Activated CD4-positive, alpha-beta T cell treated with anti-CD3 and anti-CD28 coated beads, Interleukin-2, amount 10 ng/mL, durations not matched to agents 24 days and 14 days (primary cell): Measurements from ENCODE around the gene OSBPL8. TPM values are rescaled to one million over a fixed set of nuclear protein-coding genes. Genes with fewer than 3 reads are reported as not detected.
"Not testable (repeated sequence)": the region's sequence is repeated elsewhere in the genome, so short reads cannot be mapped to it uniquely, and the experiment has no call there.

ENCODE experiments used
- DNase-seq: peaks from one replicate; pipeline ENCODE4 v3.0.0; 2022
- H3K27ac Mint-ChIP-seq: one replicate; pipeline ENCODE4 v1.8.0; 2022; ENCODE audit warnings: mild to moderate bottlenecking, mixed read lengths
- H3K27me3 Mint-ChIP-seq: one replicate; pipeline ENCODE4 v1.8.0; 2022; ENCODE audit warnings: mixed read lengths
- H3K36me3 Mint-ChIP-seq: one replicate; pipeline ENCODE4 v1.8.0; 2022; ENCODE audit warnings: low read depth, mild to moderate bottlenecking, mixed read lengths
- H3K4me1 Mint-ChIP-seq: one replicate; pipeline ENCODE4 v1.8.0; 2021; ENCODE audit warnings: mixed read lengths
- H3K4me3 Mint-ChIP-seq: one replicate; pipeline ENCODE4 v1.8.0; 2022; ENCODE audit warnings: mild to moderate bottlenecking, moderate library complexity, mixed read lengths
- H3K9me3 Mint-ChIP-seq: one replicate; pipeline ENCODE4 v1.8.0; 2021; ENCODE audit warnings: mixed read lengths
- intact Hi-C: fragments of 100-400 bp; cut with micrococcal nuclease; formaldehyde crosslinking; loops from one replicate; pipeline ENCODE4 v1.15.1; 2023
- total RNA-seq: library from RNA; stranded (reverse); gene quantifications from 2 replicates; pipeline ENCODE4 v1.2.3, GENCODE V29; 2022

OSBPL8 gene
- total RNA-seq, 1 donor from 2014 or later, result 92.0 TPM

GRCh38 chr12:76532520-76532919 lies 27.1 kb downstream of the OSBPL8 start:
- peaks cover 19% of the 10 kb centered on the region for H3K4me1 Mint-ChIP-seq
- no peaks in the 10 kb centered on the region for H3K27me3 Mint-ChIP-seq
- intact Hi-C loops, result no loop called here
- peaks cover 37% of the 10 kb centered on the region for H3K36me3 Mint-ChIP-seq
- peaks cover 3% of the 10 kb centered on the region for H3K9me3 Mint-ChIP-seq
- DNase-seq, result no peak
- H3K4me3 Mint-ChIP-seq, result no peak overlapping the region
- H3K27ac Mint-ChIP-seq, result no peak overlapping the region

- Mint-ChIP-seq H3K36me3 (peaks cover 30% of the 10 kb centered on the region), H3K4me3 (no peak overlapping the region), H3K27me3 (no peaks in the 10 kb centered on the region), H3K27ac (no peak overlapping the region), H3K9me3 (no peaks in the 10 kb centered on the region), H3K4me1 (peaks cover 14% of the 10 kb centered on the region)
- intact Hi-C loops, result no loop called here
- no peak for DNase-seq
Observed at GRCh38 chr12:76531056-76531455, 28.5 kb downstream of the OSBPL8 start.

- Mint-ChIP-seq H3K36me3 (peaks cover 28% of the 10 kb centered on the region), H3K27ac (no peak overlapping the region), H3K4me1 (peaks cover 12% of the 10 kb centered on the region), H3K9me3 (no peaks in the 10 kb centered on the region), H3K4me3 (no peak overlapping the region), H3K27me3 (no peaks in the 10 kb centered on the region)
- no peak for DNase-seq
- intact Hi-C loops, result no loop called here
Observed at GRCh38 chr12:76530516-76530915, 29.1 kb downstream of the OSBPL8 start.

GRCh38 chr12:76529226-76529918 lies 30.2 kb downstream of the OSBPL8 start:
- no peaks in the 10 kb centered on the region for H3K9me3 Mint-ChIP-seq
- intact Hi-C loops, result no loop called here
- H3K27me3 Mint-ChIP-seq, result no peaks in the 10 kb centered on the region
- DNase-seq, result no peak
- peaks cover 29% of the 10 kb centered on the region for H3K36me3 Mint-ChIP-seq
- H3K27ac Mint-ChIP-seq, result no peak overlapping the region
- H3K4me1 Mint-ChIP-seq, result peaks cover 11% of the 10 kb centered on the region
- no peak overlapping the region for H3K4me3 Mint-ChIP-seq

GRCh38 chr12:76523408-76523807 lies 36.2 kb downstream of the OSBPL8 start:
- intact Hi-C loops, result no loop called here
- H3K36me3 Mint-ChIP-seq, result peaks cover 46% of the 10 kb centered on the region
- DNase-seq, result no peak
- peaks cover 21% of the 10 kb centered on the region for H3K4me1 Mint-ChIP-seq
- H3K4me3 Mint-ChIP-seq, result no peak overlapping the region
- no peak overlapping the region for H3K27ac Mint-ChIP-seq
- peaks cover 16% of the 10 kb centered on the region for H3K9me3 Mint-ChIP-seq
- H3K27me3 Mint-ChIP-seq, result no peaks in the 10 kb centered on the region

GRCh38 chr12:76520348-76520747 lies 39.2 kb downstream of the OSBPL8 start:
- no peak overlapping the region for H3K4me3 Mint-ChIP-seq
- H3K27me3 Mint-ChIP-seq, result no peaks in the 10 kb centered on the region
- intact Hi-C loops, result no loop called here
- DNase-seq, result no peak
- H3K27ac Mint-ChIP-seq, result no peak overlapping the region
- H3K36me3 Mint-ChIP-seq, result peaks cover 51% of the 10 kb centered on the region
- peaks cover 27% of the 10 kb centered on the region for H3K4me1 Mint-ChIP-seq
- peaks cover 19% of the 10 kb centered on the region for H3K9me3 Mint-ChIP-seq

- H3K4me1 Mint-ChIP-seq, result peaks cover 27% of the 10 kb centered on the region
- no peaks in the 10 kb centered on the region for H3K27me3 Mint-ChIP-seq
- H3K27ac Mint-ChIP-seq, result peak overlapping the region; percentile 56
- peaks cover 57% of the 10 kb centered on the region for H3K36me3 Mint-ChIP-seq
- intact Hi-C loops, result loop anchor here (1.0 kb wide), 1 partner anchor 39 kb away; no protein-coding TSS in a partner anchor
- no peak overlapping the region for H3K4me3 Mint-ChIP-seq
- DNase-seq, result peak; percentile 62
- peaks cover 24% of the 10 kb centered on the region for H3K9me3 Mint-ChIP-seq
Observed at GRCh38 chr12:76519538-76519937, 40.0 kb downstream of the OSBPL8 start.

GRCh38 chr12:76518699-76519098 lies 40.9 kb downstream of the OSBPL8 start:
- H3K36me3 Mint-ChIP-seq, result peaks cover 58% of the 10 kb centered on the region
- intact Hi-C loops, result loop anchor here (1.0 kb wide), 1 partner anchor 40 kb away; no protein-coding TSS in a partner anchor
- no peak overlapping the region for H3K27ac Mint-ChIP-seq
- H3K27me3 Mint-ChIP-seq, result no peaks in the 10 kb centered on the region
- no peak for DNase-seq
- no peak overlapping the region for H3K4me3 Mint-ChIP-seq
- peaks cover 28% of the 10 kb centered on the region for H3K9me3 Mint-ChIP-seq
- H3K4me1 Mint-ChIP-seq, result peaks cover 27% of the 10 kb centered on the region

- Mint-ChIP-seq H3K36me3 (peaks cover 46% of the 10 kb centered on the region), H3K9me3 (peaks cover 15% of the 10 kb centered on the region), H3K27ac (no peak overlapping the region), H3K27me3 (no peaks in the 10 kb centered on the region), H3K4me1 (peaks cover 18% of the 10 kb centered on the region), H3K4me3 (no peak overlapping the region)
- DNase-seq, result no peak
- intact Hi-C loops, result no loop called here
Observed at GRCh38 chr12:76515271-76515670, 44.3 kb downstream of the OSBPL8 start.

- peaks cover 39% of the 10 kb centered on the region for H3K36me3 Mint-ChIP-seq
- H3K4me1 Mint-ChIP-seq, DNase-seq, H3K27me3 Mint-ChIP-seq, H3K27ac Mint-ChIP-seq, H3K4me3 Mint-ChIP-seq, intact Hi-C loops: not testable (repeated sequence)
- H3K9me3 Mint-ChIP-seq, result peaks cover 17% of the 10 kb centered on the region
Observed at GRCh38 chr12:76511116-76511716, 48.4 kb downstream of the OSBPL8 start.

GRCh38 chr12:76508128-76508980 lies 51.2 kb downstream of the OSBPL8 start:
- no peak for DNase-seq
- H3K4me1 Mint-ChIP-seq, result peaks cover 3% of the 10 kb centered on the region
- H3K4me3 Mint-ChIP-seq, result no peak overlapping the region
- no peak overlapping the region for H3K27ac Mint-ChIP-seq
- peaks cover 32% of the 10 kb centered on the region for H3K36me3 Mint-ChIP-seq
- H3K9me3 Mint-ChIP-seq, result peaks cover 9% of the 10 kb centered on the region
- intact Hi-C loops, result no loop called here
- H3K27me3 Mint-ChIP-seq, result no peaks in the 10 kb centered on the region

- intact Hi-C loops, result no loop called here
- no peak overlapping the region for H3K27ac Mint-ChIP-seq
Observed at GRCh38 chr12:76506149-76506548, 53.4 kb downstream of the OSBPL8 start.

GRCh38 chr12:76505050-76505449 lies 54.5 kb downstream of the OSBPL8 start:
- Mint-ChIP-seq H3K4me3 (no peak overlapping the region), H3K9me3 (peaks cover 9% of the 10 kb centered on the region), H3K36me3 (peaks cover 28% of the 10 kb centered on the region), H3K27ac (no peak overlapping the region), H3K27me3 (no peaks in the 10 kb centered on the region), H3K4me1 (peaks cover 3% of the 10 kb centered on the region)
- no peak for DNase-seq
- intact Hi-C loops, result no loop called here

More at GRCh38 chr12:76506149-76506548, 53.4 kb downstream of the OSBPL8 start:
- H3K4me1 Mint-ChIP-seq, result peaks cover 3% of the 10 kb centered on the region
- DNase-seq, result no peak
- H3K4me3 Mint-ChIP-seq, result no peak overlapping the region
- no peaks in the 10 kb centered on the region for H3K27me3 Mint-ChIP-seq
- peaks cover 9% of the 10 kb centered on the region for H3K9me3 Mint-ChIP-seq
- peaks cover 31% of the 10 kb centered on the region for H3K36me3 Mint-ChIP-seq

- H3K27me3 Mint-ChIP-seq, result no peaks in the 10 kb centered on the region
- H3K4me3 Mint-ChIP-seq, result no peak overlapping the region
- peaks cover 3% of the 10 kb centered on the region for H3K4me1 Mint-ChIP-seq
- no peak overlapping the region for H3K27ac Mint-ChIP-seq
- H3K9me3 Mint-ChIP-seq, result peaks cover 8% of the 10 kb centered on the region
- intact Hi-C loops, result no loop called here
- DNase-seq, result no peak
- peaks cover 25% of the 10 kb centered on the region for H3K36me3 Mint-ChIP-seq
Observed at GRCh38 chr12:76504606-76505005, 55.0 kb downstream of the OSBPL8 start.
